IPS-20b (cell line): ENCODE measurements around the gene FCGR3B.
"Not testable (repeated sequence)": the region's sequence is repeated elsewhere in the genome, so short reads cannot be mapped to it uniquely, and the experiment has no call there.

Source experiments
- H3K27ac ChIP-seq: one replicate; pipeline ENCODE4 v1.5.1; 2013; ENCODE audit warnings: low read length
- H3K27me3 ChIP-seq: 2 replicates; pipeline ENCODE4 v1.6.1; 2013; ENCODE audit warnings: mild to moderate bottlenecking, low read length, inconsistent platforms; ENCODE audit not compliant: insufficient read depth
- H3K36me3 ChIP-seq: 2 replicates; pipeline ENCODE4 v1.6.1; 2013; ENCODE audit warnings: low read depth, mild to moderate bottlenecking, inconsistent platforms, low read length, moderate library complexity; ENCODE audit not compliant: insufficient read depth
- H3K4me1 ChIP-seq: 2 replicates; pipeline ENCODE4 v1.6.1; 2013; ENCODE audit warnings: mild to moderate bottlenecking, control low read depth, inconsistent platforms, low read length, moderate library complexity; ENCODE audit not compliant: insufficient read depth
- H3K4me3 ChIP-seq: 2 replicates; pipeline ENCODE4 v1.5.1; 2013; ENCODE audit warnings: mild to moderate bottlenecking, low read length, inconsistent platforms
- H3K9ac ChIP-seq: 2 replicates; pipeline ENCODE4 v1.6.1; 2013; ENCODE audit warnings: low read depth, mild to moderate bottlenecking, inconsistent platforms, low read length, moderate library complexity
- H3K9me3 ChIP-seq: 2 replicates; pipeline ENCODE4 v1.6.1; 2013; ENCODE audit warnings: mild to moderate bottlenecking, low read depth, low read length, inconsistent platforms; ENCODE audit not compliant: insufficient read depth

Gene FCGR3B

GRCh38 chr1:161593092-161593755 lies 37.8 kb downstream of the FCGR3B start:
- H3K9me3 ChIP-seq: not testable (repeated sequence)

GRCh38 chr1:161592586-161592985 lies 38.4 kb downstream of the FCGR3B start:
- not testable (repeated sequence) for H3K9ac ChIP-seq, H3K36me3 ChIP-seq, H3K27ac ChIP-seq, H3K9me3 ChIP-seq, H3K4me3 ChIP-seq, H3K27me3 ChIP-seq, H3K4me1 ChIP-seq

More at GRCh38 chr1:161593092-161593755, 37.8 kb downstream of the FCGR3B start:
- not testable (repeated sequence) for H3K4me1 ChIP-seq, H3K27me3 ChIP-seq, H3K9ac ChIP-seq, H3K27ac ChIP-seq, H3K4me3 ChIP-seq, H3K36me3 ChIP-seq

- H3K27me3 ChIP-seq, H3K9me3 ChIP-seq, H3K27ac ChIP-seq, H3K4me1 ChIP-seq, H3K9ac ChIP-seq, H3K4me3 ChIP-seq, H3K36me3 ChIP-seq: not testable (repeated sequence)
Observed at GRCh38 chr1:161589920-161590319, 41.1 kb downstream of the FCGR3B start.

GRCh38 chr1:161589365-161589764 lies 41.6 kb downstream of the FCGR3B start:
- H3K4me1 ChIP-seq, H3K36me3 ChIP-seq, H3K27ac ChIP-seq, H3K4me3 ChIP-seq, H3K27me3 ChIP-seq, H3K9ac ChIP-seq, H3K9me3 ChIP-seq: not testable (repeated sequence)

GRCh38 chr1:161588596-161588995 lies 42.4 kb downstream of the FCGR3B start:
- not testable (repeated sequence) for H3K4me1 ChIP-seq, H3K36me3 ChIP-seq, H3K9ac ChIP-seq, H3K4me3 ChIP-seq, H3K27me3 ChIP-seq, H3K9me3 ChIP-seq, H3K27ac ChIP-seq

- H3K27ac ChIP-seq, H3K9ac ChIP-seq, H3K4me1 ChIP-seq, H3K9me3 ChIP-seq, H3K36me3 ChIP-seq, H3K4me3 ChIP-seq, H3K27me3 ChIP-seq: not testable (repeated sequence)
Observed at GRCh38 chr1:161582882-161583281, 48.1 kb downstream of the FCGR3B start.

- not testable (repeated sequence) for H3K27me3 ChIP-seq, H3K9ac ChIP-seq, H3K36me3 ChIP-seq, H3K27ac ChIP-seq, H3K4me1 ChIP-seq, H3K4me3 ChIP-seq, H3K9me3 ChIP-seq
Observed at GRCh38 chr1:161580879-161581537, 50.0 kb downstream of the FCGR3B start.

GRCh38 chr1:161579856-161580507 lies 51.0 kb downstream of the FCGR3B start:
- H3K36me3 ChIP-seq, H3K4me1 ChIP-seq, H3K4me3 ChIP-seq, H3K9me3 ChIP-seq, H3K27ac ChIP-seq, H3K27me3 ChIP-seq, H3K9ac ChIP-seq: not testable (repeated sequence)

GRCh38 chr1:161576676-161577075 lies 54.3 kb downstream of the FCGR3B start:
- not testable (repeated sequence) for H3K4me3 ChIP-seq, H3K9ac ChIP-seq, H3K27me3 ChIP-seq, H3K9me3 ChIP-seq, H3K27ac ChIP-seq, H3K36me3 ChIP-seq, H3K4me1 ChIP-seq
